K562 (cell line): ENCODE results near the gene CCM2. TPM values are rescaled to one million over a fixed set of nuclear protein-coding genes. Genes with fewer than 3 reads are reported as not detected.

ENCODE experiments used
- ATAC-seq: fragments of 200-7000 bp; cut with Tn5 transposase; 3 replicates; pipeline ENCODE4 v1.9.1; 2020; ENCODE audit warnings: moderate library complexity
- BruUV-seq: library from RNA; stranded (reverse); fragments of 400-500 nt; replicated peaks from 2 replicates; lab custom pipeline; 2021; lab: Mats Ljungman, UMichigan
- CTCF ChIA-PET: fragments of 300-600 bp; formaldehyde crosslinking; extraction: SDS; loops from one replicate; lab custom pipeline; 2021; ENCODE audit warnings: low intra/inter-chr PET ratio; lab: Yijun Ruan, JAX
- POLR2A ChIA-PET: fragments of 300-600, 350-650 bp; sonication (Branson Sonifier 250); formaldehyde crosslinking; extraction: SDS; loops from one replicate; lab custom pipeline; 2021; ENCODE audit warnings: antibody characterized with exemption, inconsistent platforms; lab: Yijun Ruan, JAX
- DNase-seq, 4 experiments: peaks; one replicate each; pipeline versions ENCODE4 v3.0.0 to v3.0.0-alpha.2; 2011 to 2018; ENCODE audit warnings: low spot score in 3 of 4, mixed read lengths in 3 of 4; ENCODE audit errors: extremely low read depth in 1 of 4
- FAIRE-seq: peaks from 2 replicates; lab custom pipeline; 2011; peaks lifted over from hg19 to GRCh38; lab: Jason Lieb, UNC
- H2AFZ ChIP-seq: 2 replicates; pipeline ENCODE4 v1.6.0; 2011; ENCODE audit warnings: low read depth, low read length, control low read depth, inconsistent platforms
- H3K27ac ChIP-seq: fragments of 200-600 bp; 3 replicates; pipeline ENCODE4 v1.8.0; 2011; ENCODE audit warnings: low read depth, mild to moderate bottlenecking, control low read depth, inconsistent platforms, low read length, moderate library complexity, mixed read lengths; ENCODE audit errors: extremely low read depth
- H3K27me3 ChIP-seq, 2 experiments: fragments of 300-600 bp in 1 of 2; 2 replicates in 1 of 2; 3 replicates in 1 of 2; pipeline versions ENCODE4 v1.6.0 to v1.8.0; 2011; ENCODE audit warnings: inconsistent platforms in 2 of 2, low read length in 2 of 2, mild to moderate bottlenecking in 1 of 2, mixed read lengths in 1 of 2, moderate library complexity in 1 of 2; ENCODE audit not compliant: control insufficient read depth in 2 of 2, insufficient read depth in 2 of 2
- H3K36me3 ChIP-seq: fragments of 300-600 bp; 3 replicates; pipeline ENCODE4 v1.8.0; 2011; ENCODE audit warnings: mild to moderate bottlenecking, low read length, inconsistent platforms; ENCODE audit not compliant: control insufficient read depth, insufficient read depth
- H3K4me1 ChIP-seq, 2 experiments: fragments of 200-600 bp in 1 of 2; replicated peaks in 1 of 2; 2 replicates in 1 of 2; 3 replicates in 1 of 2; pipeline versions ENCODE4 v1.5.1 to v1.8.0; 2011; ENCODE audit warnings: inconsistent platforms in 2 of 2, low read length in 2 of 2, mild to moderate bottlenecking in 1 of 2, mixed read lengths in 1 of 2, moderate library complexity in 1 of 2; ENCODE audit not compliant: control insufficient read depth in 2 of 2, insufficient read depth in 2 of 2
- H3K4me2 ChIP-seq: 2 replicates; pipeline ENCODE4 v1.6.1; 2011; ENCODE audit warnings: low read length, control low read depth, inconsistent platforms, mixed read lengths; ENCODE audit not compliant: insufficient read depth
- H3K4me3 ChIP-seq: fragments of 200-600 bp; sonication (generic), shearing (Covaris generic); 2 replicates; pipeline ENCODE4 v1.5.1; 2016; ENCODE audit warnings: control low read depth, inconsistent platforms
- H3K79me2 ChIP-seq: fragments of 200-600 bp; 3 replicates; pipeline ENCODE4 v1.8.0; 2011; ENCODE audit warnings: low read length, inconsistent platforms; ENCODE audit not compliant: control insufficient read depth, insufficient read depth
- H3K9ac ChIP-seq, 2 experiments: 2 replicates each; pipeline versions ENCODE4 v1.6.0 to v1.6.1; 2011; ENCODE audit warnings: low read depth in 2 of 2, low read length in 2 of 2, control low read depth in 1 of 2, inconsistent platforms in 1 of 2, mild to moderate bottlenecking in 1 of 2, mixed read lengths in 1 of 2; ENCODE audit not compliant: insufficient read depth in 1 of 2
- H3K9me1 ChIP-seq: one replicate; pipeline ENCODE4 v1.6.0; 2011; ENCODE audit warnings: inconsistent platforms, mild to moderate bottlenecking, low read length, moderate library complexity; ENCODE audit not compliant: control insufficient read depth, insufficient read depth
- H3K9me3 ChIP-seq: replicated peaks from 2 replicates; pipeline ENCODE4 v1.5.1; 2011; ENCODE audit warnings: low read depth, low read length, inconsistent platforms; ENCODE audit not compliant: control insufficient read depth, insufficient read depth
- H4K20me1 ChIP-seq: replicated peaks from 2 replicates; pipeline ENCODE4 v1.6.1; 2011; ENCODE audit warnings: low read length, inconsistent platforms, mixed read lengths; ENCODE audit not compliant: control insufficient read depth, insufficient read depth
- CBX3 ChIP-seq, 2 experiments: IDR thresholded peaks; 1 replicate in 1 of 2; 2 replicates in 1 of 2; pipeline ENCODE4 v1.6.1; 2012; ENCODE audit warnings: inconsistent platforms in 2 of 2, low read length in 2 of 2, borderline replicate concordance in 1 of 2, control low read depth in 1 of 2
- MAFK ChIP-seq: IDR thresholded peaks from 2 replicates; pipeline ENCODE4 v1.6.1; 2011; ENCODE audit warnings: low read length, improper control_type of control experiment
- NCOR1 ChIP-seq: fragments of 450-650 bp; IDR thresholded peaks from 2 replicates; pipeline ENCODE4 v1.6.1; 2016; ENCODE audit warnings: mild to moderate bottlenecking, moderate library complexity
- SAP30 ChIP-seq: fragments of 200-600 bp; sonication (generic); IDR thresholded peaks from 2 replicates; pipeline ENCODE4 v1.6.1; 2012; ENCODE audit warnings: borderline replicate concordance, low read depth, mild to moderate bottlenecking, moderate library complexity, low read length, control low read depth, inconsistent platforms; ENCODE audit not compliant: insufficient read depth, poor library complexity, severe bottlenecking
- STAG1 ChIP-seq: sonication (generic); formaldehyde crosslinking; IDR thresholded peaks from 2 replicates; pipeline ENCODE4 v1.5.0; 2020; ENCODE audit warnings: missing genetic modification reagents, borderline replicate concordance
- ZNF655 ChIP-seq: fragments of 250-450 bp; sonication (Bioruptor Pico); IDR thresholded peaks from 2 replicates; pipeline ENCODE4 v1.5.0; 2021
- ZNF785 ChIP-seq: fragments of 250-450 bp; sonication (Bioruptor Pico); IDR thresholded peaks from 2 replicates; pipeline ENCODE4 v1.4.0; 2020; ENCODE audit warnings: mild to moderate bottlenecking
- WGBS: fragments of 100-300 bp; shearing (Covaris generic); methylation state at CpG from one replicate; pipeline ENCODE4 v1.1.6; 2016; ENCODE audit warnings: low coverage, mixed read lengths; ENCODE audit not compliant: insufficient coverage; ENCODE audit errors: missing lambda C conversion rate; 5-methylcytosine and 5-hydroxymethylcytosine counted together
- in situ Hi-C: fragments of 300-500 bp; cut with MboI; formaldehyde crosslinking; loops from 4 replicates; pipeline ENCODE4 v1.15.0; 2018; ENCODE audit warnings: inconsistent platforms, mixed read lengths
- intact Hi-C: fragments of 100-400 bp; cut with micrococcal nuclease; formaldehyde crosslinking; loops from 2 replicates; pipeline ENCODE4 v1.14.2; 2022
- polyA plus RNA-seq, 8 experiments: library from polyadenylated mRNA; depleted of rRNA in 4 of 8; stranded (reverse) in 5 of 8; unstranded in 3 of 8; fragments of >200 nt; fragmentation: Nextera tagmentation in 2 of 8; fragmentation: Illumina TruSeq in 1 of 8; extraction: Ambion mirVana in 2 of 8; extraction: Trizol in 1 of 8; gene quantifications; 2 replicates each; pipeline versions ENCODE4 v1.2.1 to v1.2.3, GENCODE V29; 2011 to 2014; ENCODE audit warnings: inconsistent platforms in 1 of 8, missing spikeins in 1 of 8
- total RNA-seq, 7 experiments: library from RNA; depleted of rRNA in 6 of 7; stranded (reverse); fragments of >200 nt in 6 of 7; fragmentation: Illumina TruSeq in 2 of 7; extraction: Trizol in 2 of 7; gene quantifications; 2 replicates each; pipeline versions ENCODE4 v1.2.1 to v1.2.3, GENCODE V29; 2011 to 2021; ENCODE audit warnings: low replicate concordance in 1 of 7
- TF ChIP-seq, protein P1 (sequence below): fragments of 150-350 bp; conservative IDR thresholded peaks from 2 replicates; pipeline ENCODE4 v1.6.1; 2014; ENCODE audit warnings: low read length
- TF ChIP-seq, protein P2 (sequence below): fragments of 450-650 bp; IDR thresholded peaks from 2 replicates; pipeline ENCODE4 v1.7.0; 2016; ENCODE audit warnings: borderline replicate concordance
- TF ChIP-seq, protein P3 (sequence below): IDR thresholded peaks from 2 replicates; pipeline ENCODE4 v1.6.1; 2011; ENCODE audit warnings: borderline replicate concordance, low read depth, mild to moderate bottlenecking, moderate library complexity, low read length; ENCODE audit not compliant: insufficient read depth, poor library complexity, severe bottlenecking

The CCM2 gene
- total and polyA plus RNA-seq, 9 of the 15 experiments (the other 6 are each of a cell fraction or from before 2014, with no cell fraction given): 0.41 to 38.6 (median 25.9) TPM

DNA sequence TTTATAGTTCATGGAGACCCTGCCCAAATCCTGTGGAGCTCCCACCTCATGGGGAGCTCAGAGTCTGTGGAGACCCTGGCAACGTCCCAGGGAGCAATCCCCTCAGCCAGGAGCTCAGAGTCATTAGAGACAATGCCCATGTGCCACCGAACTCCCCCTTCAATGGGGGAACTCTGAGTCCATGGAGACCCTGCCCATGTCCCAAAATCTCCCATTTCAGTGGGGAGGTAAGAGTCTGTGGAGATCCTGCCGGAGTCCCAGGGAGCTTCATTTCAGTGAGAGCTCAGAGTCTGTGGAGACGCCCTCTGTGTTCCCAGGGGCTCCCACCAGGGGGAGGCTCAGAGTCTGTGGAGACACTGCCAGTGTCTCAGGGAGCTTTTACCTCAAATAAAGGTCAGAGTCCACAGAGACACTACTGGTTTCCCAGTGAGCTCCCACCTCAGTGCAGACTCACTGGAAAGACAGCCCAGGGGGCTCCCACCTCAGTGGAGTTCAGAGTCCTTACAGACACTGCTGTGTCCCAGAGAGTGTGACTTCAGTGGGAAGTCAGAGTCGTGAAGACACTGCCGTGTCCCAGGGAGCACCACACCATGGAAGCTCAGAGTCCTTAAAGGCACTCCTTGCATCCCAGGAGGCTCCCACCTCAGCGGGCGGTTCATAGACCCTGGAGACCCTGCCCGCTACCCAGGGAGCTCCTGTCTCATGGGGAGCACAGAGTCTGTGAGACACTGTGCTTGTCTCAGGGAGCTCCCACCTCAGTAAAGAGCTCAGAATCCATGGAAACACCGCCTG lies 26.2 kb upstream of the CCM2 start (continued):
- TF ChIP-seq ZNF655 (CRISPR knock-in tag) (no peak), ZNF785 (no peak), CBX3 (IDR thresholded peaks at IDR 0.05; ENCODE audit: borderline replicate concordance in 1 of 2, low read length in 2 of 2) (peak in 1 of 2 experiments; percentile 62; a peak in 1 of 3 replicates)

GRCh38 chr7:44974549-44974948 lies 25.5 kb upstream of the CCM2 start:
- Histone ChIP-seq H3K36me3 (0 out of 3 replicates have a peak, but pooled peaks cover 2% of the 10 kb centered on the region), H3K9me1 (no peaks in the 10 kb centered on the region), H2AFZ (peak overlapping the region; percentile 85; the same call in 1 of the 2 replicates), H3K9me3 (no peaks in the 10 kb centered on the region), H4K20me1 (no peaks in the 10 kb centered on the region), H3K79me2 (no peaks in the 10 kb centered on the region), H3K4me2 (no peak overlapping the region), H3K9ac (peak overlapping the region in 1 of 2 experiments; percentile 30; a peak in 2 of 4 replicates), H3K4me1 (peaks cover 26 to 59% of the 10 kb centered on the region in 2 experiments; a peak in 4 of 5 replicates), H3K4me3 (no peak overlapping the region), H3K27me3 (no peaks in the 10 kb centered on the region), H3K27ac (no peak overlapping the region; the same call in 2 of the 3 replicates)
- ChIA-PET CTCF (interaction anchor here (2.6 kb wide), 1 partner anchor 162 kb away, joined by 27 read pairs; no protein-coding TSS in a partner anchor), POLR2A (interaction anchor here (0.6 to 6.7 kb wide), 16 partner anchors 10 to 178 kb away, joined by 3 to 141 read pairs (median 5); partner anchors contain the start of genes H2AZ2, PPIA, PURB and TBRG4)
- ATAC-seq (no peak), DNase-seq (no peak), FAIRE-seq (peak; percentile 65)
- in situ Hi-C loops (no loop called here), intact Hi-C loops (loop anchor here (5.0 to 10.0 kb wide), 2 partner anchors 100 to 288 kb away; no protein-coding TSS in a partner anchor)
- WGBS: 47% methylated on average over 7 of the region's 7 CpGs
- no TSS peak for BruUV-seq
- TF ChIP-seq MAFK (no peak), NCOR1 (no peak), STAG1 (CRISPR knock-in tag) (no peak), SAP30 (no peak)
- TF ChIP-seq, protein P1, sequence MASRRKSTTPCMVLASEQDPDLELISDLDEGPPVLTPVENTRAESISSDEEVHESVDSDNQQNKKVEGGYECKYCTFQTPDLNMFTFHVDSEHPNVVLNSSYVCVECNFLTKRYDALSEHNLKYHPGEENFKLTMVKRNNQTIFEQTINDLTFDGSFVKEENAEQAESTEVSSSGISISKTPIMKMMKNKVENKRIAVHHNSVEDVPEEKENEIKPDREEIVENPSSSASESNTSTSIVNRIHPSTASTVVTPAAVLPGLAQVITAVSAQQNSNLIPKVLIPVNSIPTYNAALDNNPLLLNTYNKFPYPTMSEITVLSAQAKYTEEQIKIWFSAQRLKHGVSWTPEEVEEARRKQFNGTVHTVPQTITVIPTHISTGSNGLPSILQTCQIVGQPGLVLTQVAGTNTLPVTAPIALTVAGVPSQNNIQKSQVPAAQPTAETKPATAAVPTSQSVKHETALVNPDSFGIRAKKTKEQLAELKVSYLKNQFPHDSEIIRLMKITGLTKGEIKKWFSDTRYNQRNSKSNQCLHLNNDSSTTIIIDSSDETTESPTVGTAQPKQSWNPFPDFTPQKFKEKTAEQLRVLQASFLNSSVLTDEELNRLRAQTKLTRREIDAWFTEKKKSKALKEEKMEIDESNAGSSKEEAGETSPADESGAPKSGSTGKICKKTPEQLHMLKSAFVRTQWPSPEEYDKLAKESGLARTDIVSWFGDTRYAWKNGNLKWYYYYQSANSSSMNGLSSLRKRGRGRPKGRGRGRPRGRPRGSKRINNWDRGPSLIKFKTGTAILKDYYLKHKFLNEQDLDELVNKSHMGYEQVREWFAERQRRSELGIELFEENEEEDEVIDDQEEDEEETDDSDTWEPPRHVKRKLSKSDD: no peak
- TF ChIP-seq, protein P2, sequence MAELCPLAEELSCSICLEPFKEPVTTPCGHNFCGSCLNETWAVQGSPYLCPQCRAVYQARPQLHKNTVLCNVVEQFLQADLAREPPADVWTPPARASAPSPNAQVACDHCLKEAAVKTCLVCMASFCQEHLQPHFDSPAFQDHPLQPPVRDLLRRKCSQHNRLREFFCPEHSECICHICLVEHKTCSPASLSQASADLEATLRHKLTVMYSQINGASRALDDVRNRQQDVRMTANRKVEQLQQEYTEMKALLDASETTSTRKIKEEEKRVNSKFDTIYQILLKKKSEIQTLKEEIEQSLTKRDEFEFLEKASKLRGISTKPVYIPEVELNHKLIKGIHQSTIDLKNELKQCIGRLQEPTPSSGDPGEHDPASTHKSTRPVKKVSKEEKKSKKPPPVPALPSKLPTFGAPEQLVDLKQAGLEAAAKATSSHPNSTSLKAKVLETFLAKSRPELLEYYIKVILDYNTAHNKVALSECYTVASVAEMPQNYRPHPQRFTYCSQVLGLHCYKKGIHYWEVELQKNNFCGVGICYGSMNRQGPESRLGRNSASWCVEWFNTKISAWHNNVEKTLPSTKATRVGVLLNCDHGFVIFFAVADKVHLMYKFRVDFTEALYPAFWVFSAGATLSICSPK: no peak
- TF ChIP-seq, protein P3, sequence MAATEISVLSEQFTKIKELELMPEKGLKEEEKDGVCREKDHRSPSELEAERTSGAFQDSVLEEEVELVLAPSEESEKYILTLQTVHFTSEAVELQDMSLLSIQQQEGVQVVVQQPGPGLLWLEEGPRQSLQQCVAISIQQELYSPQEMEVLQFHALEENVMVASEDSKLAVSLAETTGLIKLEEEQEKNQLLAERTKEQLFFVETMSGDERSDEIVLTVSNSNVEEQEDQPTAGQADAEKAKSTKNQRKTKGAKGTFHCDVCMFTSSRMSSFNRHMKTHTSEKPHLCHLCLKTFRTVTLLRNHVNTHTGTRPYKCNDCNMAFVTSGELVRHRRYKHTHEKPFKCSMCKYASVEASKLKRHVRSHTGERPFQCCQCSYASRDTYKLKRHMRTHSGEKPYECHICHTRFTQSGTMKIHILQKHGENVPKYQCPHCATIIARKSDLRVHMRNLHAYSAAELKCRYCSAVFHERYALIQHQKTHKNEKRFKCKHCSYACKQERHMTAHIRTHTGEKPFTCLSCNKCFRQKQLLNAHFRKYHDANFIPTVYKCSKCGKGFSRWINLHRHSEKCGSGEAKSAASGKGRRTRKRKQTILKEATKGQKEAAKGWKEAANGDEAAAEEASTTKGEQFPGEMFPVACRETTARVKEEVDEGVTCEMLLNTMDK: no peak
